ENCODE measurements around the gene GDAP2.
"Not testable (repeated sequence)": the region's sequence is repeated elsewhere in the genome, so short reads cannot be mapped to it uniquely, and the experiment has no call there.

GDAP2 gene

DNA sequence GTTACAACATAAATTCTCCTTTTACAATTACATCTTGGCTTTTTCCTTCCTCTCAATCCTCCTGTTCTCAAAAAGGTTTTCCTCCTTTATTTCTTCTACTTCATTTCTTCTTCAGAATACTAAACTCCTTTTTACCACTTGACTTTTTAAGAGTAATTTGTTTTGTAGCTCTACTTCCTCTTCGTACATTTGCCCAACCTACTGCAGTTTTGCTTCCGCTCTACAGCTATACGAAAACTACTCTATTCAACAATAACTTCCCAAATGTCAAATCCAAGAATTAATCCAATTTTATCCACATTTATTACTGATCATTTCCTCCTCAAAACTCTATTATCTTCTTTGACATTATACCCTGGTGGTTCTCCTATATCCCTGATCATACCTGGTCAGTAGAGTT, 3.4 kb downstream of the GDAP2 start:
- TF ChIP-seq ISL1 (CRISPR knock-in tag; IDR thresholded peaks at IDR 0.05) (no peak), BACH2 (CRISPR knock-in tag; IDR thresholded peaks at IDR 0.05; ENCODE audit: borderline replicate concordance) (no peak), ZNF565 (CRISPR knock-in tag; conservative IDR thresholded peaks at IDR 0.05; ENCODE audit: low read depth) (no peak), TCF4 (CRISPR knock-in tag; IDR thresholded peaks at IDR 0.05; ENCODE audit: borderline replicate concordance) (no peak), GLIS3 (CRISPR knock-in tag; IDR thresholded peaks at IDR 0.05) (no peak), ZNF8 (CRISPR knock-in tag; IDR thresholded peaks at IDR 0.05) (no peak), RARB (CRISPR knock-in tag; IDR thresholded peaks at IDR 0.05) (no peak), OSR1 (CRISPR knock-in tag; IDR thresholded peaks at IDR 0.05) (no peak)
- ATAC-seq: no peak

GRCh38 chr1:117922717-117923116, 6.7 kb downstream of the GDAP2 start:
- ATAC-seq: not testable (repeated sequence)

GRCh38 chr1:117921991-117922390, 7.4 kb downstream of the GDAP2 start:
- TF ChIP-seq RARB (CRISPR knock-in tag; IDR thresholded peaks at IDR 0.05) (no peak), ZNF565 (CRISPR knock-in tag; conservative IDR thresholded peaks at IDR 0.05; ENCODE audit: low read depth) (no peak), ESRRG (CRISPR knock-in tag; IDR thresholded peaks at IDR 0.05) (no peak), ZC3H10 (CRISPR knock-in tag; IDR thresholded peaks at IDR 0.05) (no peak), BACH2 (CRISPR knock-in tag; IDR thresholded peaks at IDR 0.05; ENCODE audit: borderline replicate concordance) (no peak), OSR1 (CRISPR knock-in tag; IDR thresholded peaks at IDR 0.05) (no peak), TCF4 (CRISPR knock-in tag; IDR thresholded peaks at IDR 0.05; ENCODE audit: borderline replicate concordance) (no peak), CSDC2 (CRISPR knock-in tag; IDR thresholded peaks at IDR 0.05) (no peak), GLIS3 (CRISPR knock-in tag; IDR thresholded peaks at IDR 0.05) (no peak), ZNF70 (CRISPR knock-in tag; IDR thresholded peaks at IDR 0.05) (no peak)
- TF ChIP-seq, protein P1, sequence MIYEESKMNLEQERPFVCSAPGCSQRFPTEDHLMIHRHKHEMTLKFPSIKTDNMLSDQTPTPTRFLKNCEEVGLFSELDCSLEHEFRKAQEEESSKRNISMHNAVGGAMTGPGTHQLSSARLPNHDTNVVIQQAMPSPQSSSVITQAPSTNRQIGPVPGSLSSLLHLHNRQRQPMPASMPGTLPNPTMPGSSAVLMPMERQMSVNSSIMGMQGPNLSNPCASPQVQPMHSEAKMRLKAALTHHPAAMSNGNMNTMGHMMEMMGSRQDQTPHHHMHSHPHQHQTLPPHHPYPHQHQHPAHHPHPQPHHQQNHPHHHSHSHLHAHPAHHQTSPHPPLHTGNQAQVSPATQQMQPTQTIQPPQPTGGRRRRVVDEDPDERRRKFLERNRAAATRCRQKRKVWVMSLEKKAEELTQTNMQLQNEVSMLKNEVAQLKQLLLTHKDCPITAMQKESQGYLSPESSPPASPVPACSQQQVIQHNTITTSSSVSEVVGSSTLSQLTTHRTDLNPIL (CRISPR knock-in tag; IDR thresholded peaks at IDR 0.05; ENCODE audit: low read depth): no peak
- TF ChIP-seq, protein P2, sequence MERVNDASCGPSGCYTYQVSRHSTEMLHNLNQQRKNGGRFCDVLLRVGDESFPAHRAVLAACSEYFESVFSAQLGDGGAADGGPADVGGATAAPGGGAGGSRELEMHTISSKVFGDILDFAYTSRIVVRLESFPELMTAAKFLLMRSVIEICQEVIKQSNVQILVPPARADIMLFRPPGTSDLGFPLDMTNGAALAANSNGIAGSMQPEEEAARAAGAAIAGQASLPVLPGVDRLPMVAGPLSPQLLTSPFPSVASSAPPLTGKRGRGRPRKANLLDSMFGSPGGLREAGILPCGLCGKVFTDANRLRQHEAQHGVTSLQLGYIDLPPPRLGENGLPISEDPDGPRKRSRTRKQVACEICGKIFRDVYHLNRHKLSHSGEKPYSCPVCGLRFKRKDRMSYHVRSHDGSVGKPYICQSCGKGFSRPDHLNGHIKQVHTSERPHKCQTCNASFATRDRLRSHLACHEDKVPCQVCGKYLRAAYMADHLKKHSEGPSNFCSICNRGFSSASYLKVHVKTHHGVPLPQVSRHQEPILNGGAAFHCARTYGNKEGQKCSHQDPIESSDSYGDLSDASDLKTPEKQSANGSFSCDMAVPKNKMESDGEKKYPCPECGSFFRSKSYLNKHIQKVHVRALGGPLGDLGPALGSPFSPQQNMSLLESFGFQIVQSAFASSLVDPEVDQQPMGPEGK (CRISPR knock-in tag; IDR thresholded peaks at IDR 0.05; ENCODE audit: borderline replicate concordance): no peak
- TF ChIP-seq, protein P3, sequence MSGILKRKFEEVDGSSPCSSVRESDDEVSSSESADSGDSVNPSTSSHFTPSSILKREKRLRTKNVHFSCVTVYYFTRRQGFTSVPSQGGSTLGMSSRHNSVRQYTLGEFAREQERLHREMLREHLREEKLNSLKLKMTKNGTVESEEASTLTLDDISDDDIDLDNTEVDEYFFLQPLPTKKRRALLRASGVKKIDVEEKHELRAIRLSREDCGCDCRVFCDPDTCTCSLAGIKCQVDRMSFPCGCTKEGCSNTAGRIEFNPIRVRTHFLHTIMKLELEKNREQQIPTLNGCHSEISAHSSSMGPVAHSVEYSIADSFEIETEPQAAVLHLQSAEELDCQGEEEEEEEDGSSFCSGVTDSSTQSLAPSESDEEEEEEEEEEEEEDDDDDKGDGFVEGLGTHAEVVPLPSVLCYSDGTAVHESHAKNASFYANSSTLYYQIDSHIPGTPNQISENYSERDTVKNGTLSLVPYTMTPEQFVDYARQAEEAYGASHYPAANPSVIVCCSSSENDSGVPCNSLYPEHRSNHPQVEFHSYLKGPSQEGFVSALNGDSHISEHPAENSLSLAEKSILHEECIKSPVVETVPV (CRISPR knock-in tag; IDR thresholded peaks at IDR 0.05): no peak
- no peak for ATAC-seq

GRCh38 chr1:117919376-117919775, 10.0 kb downstream of the GDAP2 start:
- TF ChIP-seq, protein P2 (CRISPR knock-in tag; IDR thresholded peaks at IDR 0.05; ENCODE audit: borderline replicate concordance): no peak
- TF ChIP-seq ZFP3 (CRISPR knock-in tag; IDR thresholded peaks at IDR 0.05): no peak
- no peak for TF ChIP-seq ISL1 (CRISPR knock-in tag; IDR thresholded peaks at IDR 0.05)
- TF ChIP-seq, protein P1 (CRISPR knock-in tag; IDR thresholded peaks at IDR 0.05; ENCODE audit: low read depth): no peak
- TF ChIP-seq ZFP30 (CRISPR knock-in tag; IDR thresholded peaks at IDR 0.05): no peak
- TF ChIP-seq RARB (CRISPR knock-in tag; IDR thresholded peaks at IDR 0.05): no peak
- TF ChIP-seq TSHZ2 (CRISPR knock-in tag; IDR thresholded peaks at IDR 0.05): no peak
- no peak for TF ChIP-seq TOX (CRISPR knock-in tag; IDR thresholded peaks at IDR 0.05; ENCODE audit: borderline replicate concordance)
- no peak for TF ChIP-seq TCF4 (CRISPR knock-in tag; IDR thresholded peaks at IDR 0.05; ENCODE audit: borderline replicate concordance)
- TF ChIP-seq, protein P3 (CRISPR knock-in tag; IDR thresholded peaks at IDR 0.05): no peak
- TF ChIP-seq SNAI2 (CRISPR knock-in tag; IDR thresholded peaks at IDR 0.05): no peak
- TF ChIP-seq ZNF8 (CRISPR knock-in tag; IDR thresholded peaks at IDR 0.05): no peak
- no peak for TF ChIP-seq ZNF70 (CRISPR knock-in tag; IDR thresholded peaks at IDR 0.05)
- TF ChIP-seq ESRRG (CRISPR knock-in tag; IDR thresholded peaks at IDR 0.05): no peak
- no peak for TF ChIP-seq PPARA (CRISPR knock-in tag; IDR thresholded peaks at IDR 0.05; ENCODE audit: borderline replicate concordance)
- no peak for TF ChIP-seq GLIS3 (CRISPR knock-in tag; IDR thresholded peaks at IDR 0.05)
- TF ChIP-seq BACH2 (CRISPR knock-in tag; IDR thresholded peaks at IDR 0.05; ENCODE audit: borderline replicate concordance): no peak
- TF ChIP-seq ARNTL (CRISPR knock-in tag; IDR thresholded peaks at IDR 0.05; ENCODE audit: borderline replicate concordance, low read depth): no peak
- TF ChIP-seq ZNF565 (CRISPR knock-in tag; conservative IDR thresholded peaks at IDR 0.05; ENCODE audit: low read depth): no peak
- TF ChIP-seq CSDC2 (CRISPR knock-in tag; IDR thresholded peaks at IDR 0.05): no peak
- ATAC-seq: no peak

Data from SK-N-SH treated with all-trans-retinoic acid at 6 μM for 48 hours (cell line).